ENCODE data around the gene DAP.
A peak's percentile ranks its signal among the peaks of the same experiment; 100 is the strongest.
"Not testable (repeated sequence)": the region's sequence is repeated elsewhere in the genome, so short reads cannot be mapped to it uniquely, and the experiment has no call there.

DAP gene

DNA sequence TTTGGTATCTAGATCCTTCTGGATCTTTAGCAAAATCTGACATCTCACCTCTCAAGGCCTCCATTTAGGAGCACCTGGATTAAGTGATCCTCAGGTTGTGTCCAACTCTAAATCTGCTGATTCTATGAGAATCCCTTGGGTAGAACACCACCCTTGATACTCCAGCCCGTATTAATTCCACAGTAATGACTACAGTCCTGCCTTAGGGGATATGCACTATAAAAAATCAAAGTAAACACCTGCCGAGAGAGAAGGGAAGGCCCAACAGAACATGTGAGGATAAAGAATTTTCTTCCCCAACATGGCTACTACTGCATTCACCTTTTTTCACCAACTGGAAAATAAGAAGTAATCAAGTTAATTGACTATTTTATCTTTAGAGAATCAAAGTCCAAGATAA lies 27.6 kb downstream of the DAP start:
- DNase-seq: no peak

DNA sequence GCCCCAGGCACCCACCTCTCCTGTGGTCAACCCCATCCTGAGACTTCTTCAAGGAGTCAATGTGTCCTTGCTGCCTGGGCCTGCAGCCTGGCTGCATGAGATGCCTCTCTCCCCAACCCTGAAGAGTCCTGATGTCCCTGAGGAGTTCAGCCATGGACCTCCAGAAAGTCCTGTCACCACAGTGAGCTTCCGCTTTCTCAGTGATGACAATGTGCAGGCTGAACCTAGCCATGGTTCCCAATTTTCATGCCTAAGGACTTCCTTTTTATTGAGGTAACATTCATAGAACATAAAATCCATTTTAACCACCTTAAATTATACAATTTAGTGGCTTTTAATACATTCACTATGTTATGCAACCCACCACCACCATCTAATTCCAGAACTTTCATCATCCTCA lies 29.1 kb downstream of the DAP start:
- no peak for DNase-seq

DNA sequence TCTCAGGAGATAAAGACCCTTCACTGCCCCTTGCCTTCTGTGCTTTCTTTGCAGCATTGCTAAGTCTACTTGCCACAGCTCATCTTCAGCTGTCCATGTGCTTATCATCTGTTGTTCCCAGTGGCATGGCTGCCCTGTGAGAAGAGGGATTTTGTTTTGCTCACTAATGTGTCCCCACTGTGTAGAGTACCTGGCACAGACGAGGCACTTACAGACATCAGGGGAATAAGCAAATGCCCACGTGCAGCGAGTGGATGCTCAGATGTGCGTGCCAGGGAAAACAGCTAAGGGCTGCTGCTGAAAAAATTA lies 31.0 kb downstream of the DAP start:
- no peak for DNase-seq

DNA sequence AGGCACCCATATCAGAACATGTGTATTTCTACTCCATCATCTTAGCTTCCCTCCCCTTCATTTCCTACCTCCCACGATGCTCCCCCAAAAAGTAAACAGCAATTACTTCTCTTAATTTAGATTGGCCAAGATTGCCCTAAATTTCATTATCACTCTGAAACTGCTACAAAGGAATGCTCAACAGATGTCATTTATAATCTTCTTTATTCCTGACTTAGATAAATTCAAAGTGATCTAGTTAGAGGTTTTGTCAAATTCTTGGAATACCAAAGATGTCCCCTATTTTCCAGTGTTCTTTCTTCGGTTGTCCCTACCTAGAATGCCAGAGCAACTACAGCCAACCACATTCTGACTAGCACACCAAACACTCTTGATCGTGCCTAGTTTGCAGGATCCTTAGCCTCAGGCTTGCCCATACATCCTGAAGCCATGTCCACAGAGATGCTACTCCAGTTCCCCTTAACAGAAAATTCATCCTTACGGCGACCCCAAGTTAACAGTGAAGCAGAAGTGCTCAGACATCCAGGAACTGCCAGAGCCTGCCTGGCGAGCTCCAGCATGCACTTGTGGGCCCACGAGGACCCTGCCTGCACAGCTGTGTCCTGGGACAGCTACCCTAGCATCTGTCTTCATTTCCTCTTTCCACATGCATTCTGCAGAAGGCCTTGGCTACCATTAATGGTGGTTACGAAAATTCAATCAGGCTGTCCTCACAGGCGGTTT lies 31.6 kb downstream of the DAP start:
- DNase-seq: no peak

DNA sequence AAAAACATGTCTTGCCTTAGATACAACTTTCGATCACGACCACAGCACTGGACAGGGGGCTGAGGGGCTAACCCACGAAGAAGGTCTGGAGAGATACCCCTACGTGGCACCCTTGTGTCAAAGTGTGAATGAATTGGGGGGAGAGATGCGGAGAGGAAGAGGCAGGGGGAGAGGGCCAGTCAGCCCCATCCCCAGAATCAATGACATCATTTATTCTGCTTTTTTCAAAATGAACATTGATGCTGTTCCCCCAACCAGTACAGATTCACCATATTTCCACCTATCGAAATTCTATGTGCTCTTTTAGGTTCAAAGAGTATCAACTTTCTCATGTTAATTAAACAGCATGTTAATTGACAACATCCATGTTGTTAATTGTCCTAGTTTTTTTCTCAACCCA lies 32.4 kb downstream of the DAP start:
- DNase-seq: no peak

DNA sequence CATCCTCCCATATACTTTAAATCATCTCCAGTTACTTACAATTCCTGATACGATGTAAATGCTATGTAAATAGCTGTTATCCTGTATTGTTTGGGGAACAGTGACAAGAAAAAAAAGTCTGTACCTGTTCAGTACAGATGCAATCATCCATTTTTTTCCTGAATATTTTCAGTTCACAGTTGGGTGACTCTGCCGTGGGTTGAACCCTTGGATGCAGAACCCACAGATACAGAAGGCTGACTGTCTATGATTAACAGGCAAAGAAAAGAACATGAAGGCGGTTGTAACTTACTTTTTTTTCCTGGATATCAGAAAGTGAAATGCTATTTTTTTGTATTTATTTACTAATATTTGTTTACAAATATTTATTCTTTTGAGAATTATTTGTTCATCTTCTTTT lies 33.2 kb downstream of the DAP start:
- no peak for DNase-seq

DNA sequence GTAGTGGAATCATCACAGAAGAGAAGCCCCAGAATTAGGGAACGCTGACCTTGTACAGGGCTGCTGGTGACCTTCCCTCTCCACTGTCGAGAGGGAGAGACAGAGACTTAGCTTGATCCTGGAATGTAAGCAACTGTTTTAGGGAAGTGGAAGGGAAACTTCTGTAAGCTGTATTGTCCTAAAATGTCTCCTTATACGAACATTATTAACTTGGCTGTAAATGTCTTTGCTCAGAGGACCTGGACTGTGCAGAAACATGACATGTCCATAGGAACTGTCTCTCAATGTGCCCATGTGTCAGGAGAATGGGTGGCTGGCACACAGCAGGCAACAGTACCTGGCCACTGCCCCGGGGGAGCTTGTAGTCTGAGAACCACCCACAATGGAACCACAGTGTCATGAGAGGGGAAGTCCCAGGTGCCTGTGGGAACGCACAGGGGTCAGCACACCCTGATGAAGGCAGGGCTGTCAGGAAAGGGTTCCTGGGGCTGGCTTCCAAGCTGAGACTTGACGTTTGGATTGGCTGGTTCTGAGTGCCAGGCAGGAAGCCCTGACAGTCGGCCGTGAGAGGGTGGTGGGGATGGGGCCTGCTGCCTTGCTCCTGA lies 34.0 kb downstream of the DAP start:
- no peak for DNase-seq

DNA sequence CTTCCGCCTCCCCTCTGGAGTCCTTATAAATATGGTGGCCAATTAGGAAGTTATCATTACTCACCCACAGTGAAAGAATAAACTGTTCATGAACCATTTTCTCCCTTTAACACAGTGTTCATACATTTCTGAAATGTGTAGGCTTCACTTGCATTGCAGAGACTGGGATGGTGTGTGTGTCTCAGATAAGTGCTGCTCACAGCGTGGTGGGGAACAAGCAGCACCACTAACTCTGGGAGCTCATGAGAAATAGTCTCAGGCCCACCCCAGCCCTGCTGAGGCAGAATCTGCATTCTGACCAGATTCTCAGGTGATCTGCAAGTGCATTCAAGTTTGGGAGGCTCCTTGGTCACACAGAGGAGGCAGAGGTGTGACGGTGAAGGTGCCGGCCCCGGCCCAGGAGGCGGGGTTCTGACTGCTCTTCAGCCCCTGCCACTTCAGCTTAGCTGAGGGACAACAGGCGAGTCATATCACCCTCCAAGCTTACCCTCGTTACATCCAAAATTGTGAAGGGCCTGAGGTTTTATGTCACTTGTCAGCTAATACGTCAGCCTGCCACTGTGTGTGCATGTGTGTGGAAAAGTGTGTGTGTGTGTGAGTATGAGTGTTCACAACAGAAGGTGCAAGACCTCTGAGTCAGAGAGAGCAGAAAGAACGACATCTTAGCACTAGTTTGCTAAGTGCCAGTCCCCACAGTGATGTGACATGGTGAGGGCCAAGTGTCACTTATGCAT lies 34.7 kb downstream of the DAP start:
- no peak for DNase-seq

DNA sequence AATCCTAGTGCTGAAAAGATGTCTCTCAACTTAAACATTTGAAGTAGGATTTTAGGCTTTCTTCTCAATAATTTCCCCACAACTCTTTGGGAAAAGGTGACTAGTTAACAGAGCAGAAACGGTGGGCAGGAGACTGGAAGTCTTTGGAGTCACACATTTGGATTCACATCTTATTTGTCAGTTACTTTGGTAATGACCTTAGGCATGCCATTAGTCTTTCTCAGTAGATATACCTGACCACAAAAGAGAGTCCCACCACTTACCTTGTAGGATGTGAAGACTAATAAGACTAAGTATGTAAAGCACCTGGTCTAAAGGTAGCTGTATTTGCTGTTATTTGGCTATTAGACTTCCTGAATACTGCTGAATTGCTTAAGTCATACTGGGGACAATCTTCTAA lies 35.4 kb downstream of the DAP start:
- DNase-seq: no peak

DNA sequence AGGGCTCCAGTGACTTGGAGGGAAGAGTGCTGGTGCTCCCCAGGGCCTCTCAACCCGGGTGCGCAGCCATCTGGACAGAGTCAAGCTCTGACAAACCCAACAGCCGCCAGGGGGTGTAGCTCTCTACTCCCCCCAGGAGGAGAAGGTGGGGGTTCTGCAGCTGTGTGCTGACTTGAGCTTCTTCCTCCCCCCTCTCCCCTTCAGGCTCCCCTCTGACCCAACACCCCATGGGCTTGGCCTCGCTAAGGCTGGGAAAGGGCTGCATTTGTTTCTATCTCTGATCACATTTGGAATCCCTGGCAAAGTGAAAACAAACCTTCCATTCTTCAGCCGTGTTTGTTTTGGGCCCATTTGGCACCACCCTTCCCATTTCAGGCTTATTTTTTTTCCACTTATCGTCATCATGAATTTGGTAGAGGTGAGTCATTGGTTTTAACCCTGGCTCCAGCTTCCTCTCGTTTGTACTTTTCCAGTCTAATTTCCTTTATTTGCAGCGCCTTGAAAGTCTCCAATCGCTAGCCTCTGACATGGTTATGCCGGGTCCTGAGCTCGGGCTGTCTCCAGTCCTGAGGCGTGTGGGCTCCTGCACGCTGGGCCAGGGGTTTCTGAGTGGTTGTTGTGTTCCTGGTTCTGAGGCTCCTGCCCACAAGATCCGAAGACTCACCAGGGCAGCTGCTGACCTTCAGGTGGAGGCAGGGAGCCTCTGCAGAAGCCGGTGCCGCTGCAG lies 36.1 kb downstream of the DAP start:
- DNase-seq: peak; percentile 3

DNA sequence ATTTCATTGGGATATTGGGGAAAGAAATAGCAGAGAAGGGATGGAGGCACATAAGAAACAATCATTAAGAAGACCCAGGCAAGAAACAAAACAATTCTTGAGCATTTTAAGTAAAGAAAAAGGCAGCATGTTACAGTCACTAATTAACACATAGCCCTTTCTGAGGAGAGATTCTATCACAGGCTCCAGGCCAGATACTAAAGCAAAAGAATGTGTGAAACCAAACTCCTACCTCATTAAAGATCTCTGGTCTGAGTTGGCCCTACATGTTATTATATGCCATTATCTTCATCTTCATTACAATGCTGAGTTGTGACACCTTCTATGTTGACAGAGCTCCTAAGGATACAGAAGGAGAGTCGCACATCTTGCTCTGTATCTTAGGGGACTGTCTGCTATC lies 37.5 kb downstream of the DAP start:
- DNase-seq: no peak

DNA sequence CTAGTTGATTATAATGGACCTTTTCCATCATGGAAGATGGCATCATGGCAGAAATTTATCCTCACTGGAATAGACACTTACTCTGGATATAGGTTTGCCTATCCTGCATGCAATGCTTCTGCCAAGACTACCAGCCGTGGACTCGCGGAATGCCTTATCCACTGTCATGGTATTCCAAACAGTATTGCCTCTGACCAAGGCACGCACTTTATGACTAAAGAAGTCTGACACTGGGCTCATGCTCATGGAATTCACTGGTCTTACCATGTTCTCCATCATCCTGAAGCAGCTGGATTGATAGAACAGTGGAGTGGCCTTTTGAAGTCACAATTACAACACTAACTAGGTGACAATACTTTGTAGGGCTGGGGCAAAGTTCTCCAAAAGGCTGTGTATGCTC lies 40.3 kb downstream of the DAP start:
- not testable (repeated sequence) for DNase-seq

DNA sequence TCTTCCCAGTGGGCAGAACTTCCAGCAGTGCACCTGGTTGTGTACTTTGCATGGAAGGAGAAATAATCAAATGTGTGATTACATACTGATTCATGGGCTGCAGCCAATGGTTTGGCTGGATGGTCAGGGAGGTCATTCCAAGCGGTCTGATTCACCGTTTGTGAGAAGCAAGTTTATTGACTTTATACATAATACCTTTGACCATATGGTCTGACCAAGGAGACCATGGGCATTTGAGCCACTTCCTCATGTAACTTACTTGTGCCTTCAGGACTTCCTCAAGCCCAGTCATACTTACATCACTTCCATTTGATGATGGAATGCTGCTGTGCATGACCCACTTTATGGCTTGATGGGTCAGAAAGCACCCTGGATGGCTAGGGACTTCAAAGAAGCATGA lies 41.1 kb downstream of the DAP start:
- DNase-seq: no peak

DNA sequence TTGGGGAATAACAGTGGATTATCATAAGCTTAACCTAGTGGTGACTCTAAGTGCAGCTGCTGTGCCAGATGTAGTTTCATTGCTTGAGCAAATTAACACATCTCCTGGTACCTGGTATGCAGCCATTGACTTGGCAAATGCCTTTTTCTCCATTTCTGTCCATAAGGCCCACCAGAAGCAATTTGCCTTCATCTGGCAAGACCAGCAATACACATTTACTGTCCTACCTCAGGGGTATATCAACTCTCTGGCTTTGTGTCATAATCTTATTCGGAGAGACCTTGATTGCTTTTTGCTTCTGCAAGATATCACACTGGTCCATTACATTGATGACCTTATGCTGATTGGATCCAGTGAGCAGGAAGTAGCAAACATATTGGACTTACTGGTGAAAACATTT lies 42.4 kb downstream of the DAP start:
- DNase-seq: peak; percentile 50

DNA sequence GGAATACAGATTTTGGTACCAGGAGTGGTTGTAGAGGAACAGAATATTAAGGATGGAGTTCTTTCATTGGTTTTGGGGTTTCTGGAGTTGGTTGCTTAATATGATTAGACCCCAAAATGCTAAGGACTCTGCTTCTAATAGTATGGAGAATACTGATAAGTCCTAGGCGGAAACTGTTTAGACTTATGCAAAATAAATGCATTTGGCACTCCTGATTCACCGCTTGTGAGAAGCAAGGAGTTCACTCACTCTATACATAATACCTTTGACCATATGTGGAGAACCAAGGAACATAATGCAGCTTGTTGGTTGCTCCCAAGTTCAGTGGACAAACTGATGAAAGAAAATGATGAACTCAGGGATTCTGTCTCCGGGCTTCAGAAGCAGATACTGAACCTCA lies 44.2 kb downstream of the DAP start:
- not testable (repeated sequence) for DNase-seq

DNA sequence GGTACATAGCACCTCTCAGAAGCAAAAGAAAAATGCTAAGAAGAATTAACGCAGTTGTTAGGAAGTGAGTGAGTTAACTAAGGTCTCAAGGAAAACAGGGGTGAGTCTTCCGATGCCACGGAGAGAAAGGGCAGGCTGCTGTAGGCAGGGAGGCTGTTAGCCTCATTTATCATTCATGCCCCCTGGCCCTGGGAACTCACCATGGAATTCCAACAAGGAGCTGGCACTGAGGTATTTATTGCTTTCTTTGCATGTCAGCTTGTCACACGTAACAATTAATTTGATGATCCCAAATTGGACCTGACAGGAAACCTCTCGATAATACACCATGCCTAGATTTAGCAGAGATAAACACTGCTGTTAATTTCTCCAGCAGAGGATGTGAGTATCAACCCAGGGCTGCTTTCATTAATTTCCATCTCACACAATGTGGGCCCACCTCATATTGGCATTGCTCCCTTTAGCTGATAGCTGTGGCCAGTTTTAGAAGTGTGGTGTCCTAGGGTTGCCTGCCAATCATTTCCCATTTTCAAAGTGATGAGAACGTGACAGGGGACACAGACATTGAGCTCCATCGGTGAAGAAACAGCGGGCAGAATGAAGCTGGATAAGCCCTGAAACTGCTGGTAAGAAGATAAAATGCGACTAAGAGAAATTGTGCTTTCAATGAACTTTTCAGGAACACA lies 45.3 kb downstream of the DAP start:
- no peak for DNase-seq

DNA sequence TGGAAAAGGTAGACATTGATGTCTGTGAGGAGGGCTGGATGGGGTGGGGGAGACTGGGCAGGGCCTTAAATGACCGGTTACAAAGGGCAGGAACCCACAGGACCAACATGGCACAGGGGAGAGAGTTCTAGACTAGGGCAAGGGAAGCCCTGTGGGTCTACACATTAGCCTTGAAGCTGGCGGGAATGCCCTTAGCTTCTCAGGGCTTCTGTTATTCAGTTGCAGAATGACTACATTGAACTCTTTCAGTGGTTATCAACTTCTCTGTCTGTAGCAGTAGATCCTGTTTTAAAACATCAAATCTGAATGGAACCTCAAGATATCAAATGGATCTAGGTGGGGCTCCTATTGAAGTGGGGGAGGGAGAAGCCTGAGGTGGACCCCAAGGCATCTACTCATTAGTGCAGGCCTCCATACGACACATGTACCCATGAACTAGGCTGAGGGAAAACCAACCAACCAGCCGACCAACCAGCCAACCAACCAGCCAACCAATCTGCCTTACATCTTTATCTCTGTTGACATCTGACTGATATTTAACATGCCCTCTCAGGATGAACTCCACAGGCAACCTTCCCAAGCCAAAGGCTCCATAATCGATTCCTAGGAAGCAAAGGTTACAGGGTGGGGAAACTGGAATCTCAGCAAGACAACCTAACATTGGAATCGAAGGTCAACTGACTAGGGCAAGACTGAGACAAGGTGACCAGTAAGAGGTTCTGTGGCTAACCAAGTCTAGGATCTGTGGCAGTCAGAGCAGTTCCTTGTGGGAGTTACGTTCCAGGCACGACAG lies 48.3 kb downstream of the DAP start:
- DNase-seq: no peak

DNA sequence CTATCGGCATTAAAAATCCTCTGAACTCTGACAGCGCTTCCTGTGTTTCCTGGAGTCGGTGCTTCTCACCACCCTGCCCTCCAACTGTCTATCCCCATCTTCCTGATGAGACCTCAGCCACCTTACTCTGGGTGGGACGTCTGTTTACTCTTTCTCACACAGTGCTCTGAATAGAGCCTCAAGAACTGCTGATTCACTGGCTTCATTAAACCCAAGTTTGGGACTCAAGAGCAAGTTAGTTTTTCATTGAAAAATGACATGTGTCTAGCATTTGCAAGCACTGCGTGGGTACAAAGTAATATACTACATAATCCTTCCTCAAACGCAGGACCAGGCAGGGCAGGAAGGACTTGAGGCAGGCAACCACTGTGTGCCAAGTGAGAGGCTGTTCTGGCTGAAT lies 49.5 kb downstream of the DAP start:
- no peak for DNase-seq

DNA sequence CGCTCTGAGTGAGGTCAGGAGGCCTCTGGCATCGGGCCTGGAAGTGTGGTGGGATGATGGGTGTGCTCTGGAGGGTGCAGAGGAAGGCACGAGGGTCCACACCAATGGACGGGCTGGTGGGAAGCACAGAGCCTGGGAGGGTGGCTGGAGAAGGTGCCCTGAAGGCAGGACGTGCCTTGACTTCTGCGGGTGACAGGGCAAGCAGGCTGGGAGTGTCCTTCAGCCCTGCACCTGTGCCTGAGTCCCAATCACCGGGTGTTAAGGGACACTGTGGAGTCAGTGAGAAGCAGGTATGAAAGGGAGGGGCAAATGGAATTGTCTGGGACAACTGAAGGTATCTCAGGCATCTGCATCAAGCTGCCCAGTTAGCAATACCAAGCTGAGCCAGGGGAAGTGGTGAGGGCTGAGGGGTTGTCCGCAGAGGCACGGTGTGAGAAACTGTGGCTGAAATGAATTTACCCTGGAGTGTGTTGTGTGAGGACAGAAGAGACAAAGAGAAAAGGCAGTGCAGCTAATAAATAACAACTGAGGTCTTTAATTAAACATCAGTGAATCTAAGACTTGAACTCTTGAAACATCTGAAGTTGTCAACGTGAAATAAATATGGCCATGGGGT lies 50.4 kb downstream of the DAP start:
- DNase-seq: no peak

DNA sequence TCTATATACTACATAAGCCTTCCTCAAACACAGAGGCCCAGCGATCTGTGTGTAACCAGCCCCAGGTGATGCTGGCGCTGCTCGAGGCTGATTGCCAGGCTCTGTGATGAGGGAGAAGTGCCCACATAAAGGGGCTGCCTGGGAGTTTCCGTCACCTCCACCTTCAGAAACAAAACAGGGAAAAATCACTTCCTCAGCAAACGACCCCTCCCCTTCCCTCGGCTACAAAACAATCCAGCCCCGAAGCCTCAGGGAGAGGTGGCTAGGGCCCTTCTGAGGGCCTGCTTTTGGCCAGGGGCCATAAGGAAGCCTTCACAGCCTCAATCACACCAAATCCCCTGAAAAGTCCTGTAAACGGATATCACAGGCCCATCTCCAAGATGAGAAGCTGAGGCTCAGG lies 51.1 kb downstream of the DAP start:
- no peak for DNase-seq

DNA sequence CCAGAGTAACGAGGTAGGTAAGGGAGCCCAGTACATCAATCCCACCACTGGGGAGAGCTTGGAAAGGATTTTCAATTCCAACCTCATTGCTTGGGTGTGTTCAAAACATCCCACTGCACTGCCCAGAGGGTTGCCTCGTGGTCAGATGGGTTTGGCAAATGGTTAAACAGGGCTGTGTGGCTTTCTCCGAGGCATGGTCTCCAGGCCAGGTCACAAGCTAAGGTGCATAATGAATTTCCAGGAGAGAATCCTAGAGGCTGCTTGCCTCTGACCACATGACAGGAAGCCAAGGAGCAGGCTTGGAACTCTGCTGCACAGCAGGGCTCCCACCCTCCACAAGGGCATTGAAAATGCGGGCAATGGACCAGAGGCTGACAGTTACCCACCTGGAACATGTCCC lies 51.6 kb downstream of the DAP start:
- no peak for DNase-seq

Data from NCI-H82 (cell line).